GM08714 (cell line): Measurements from ENCODE around the gene ETS2.
"Not testable (repeated sequence)": the region's sequence is repeated elsewhere in the genome, so short reads cannot be mapped to it uniquely, and the experiment has no call there.

ENCODE experiments used
- H3K4me3 ChIP-seq: fragments of 200-500 bp; sonication (Bioruptor generic); 2 replicates; pipeline ENCODE4 v1.5.1; 2014; ENCODE audit warnings: mild to moderate bottlenecking, low read length, inconsistent platforms
- ZNF274 ChIP-seq: IDR thresholded peaks from 2 replicates; pipeline ENCODE4 v1.6.1; 2012; ENCODE audit warnings: mild to moderate bottlenecking, low read depth, low read length

Gene ETS2

DNA sequence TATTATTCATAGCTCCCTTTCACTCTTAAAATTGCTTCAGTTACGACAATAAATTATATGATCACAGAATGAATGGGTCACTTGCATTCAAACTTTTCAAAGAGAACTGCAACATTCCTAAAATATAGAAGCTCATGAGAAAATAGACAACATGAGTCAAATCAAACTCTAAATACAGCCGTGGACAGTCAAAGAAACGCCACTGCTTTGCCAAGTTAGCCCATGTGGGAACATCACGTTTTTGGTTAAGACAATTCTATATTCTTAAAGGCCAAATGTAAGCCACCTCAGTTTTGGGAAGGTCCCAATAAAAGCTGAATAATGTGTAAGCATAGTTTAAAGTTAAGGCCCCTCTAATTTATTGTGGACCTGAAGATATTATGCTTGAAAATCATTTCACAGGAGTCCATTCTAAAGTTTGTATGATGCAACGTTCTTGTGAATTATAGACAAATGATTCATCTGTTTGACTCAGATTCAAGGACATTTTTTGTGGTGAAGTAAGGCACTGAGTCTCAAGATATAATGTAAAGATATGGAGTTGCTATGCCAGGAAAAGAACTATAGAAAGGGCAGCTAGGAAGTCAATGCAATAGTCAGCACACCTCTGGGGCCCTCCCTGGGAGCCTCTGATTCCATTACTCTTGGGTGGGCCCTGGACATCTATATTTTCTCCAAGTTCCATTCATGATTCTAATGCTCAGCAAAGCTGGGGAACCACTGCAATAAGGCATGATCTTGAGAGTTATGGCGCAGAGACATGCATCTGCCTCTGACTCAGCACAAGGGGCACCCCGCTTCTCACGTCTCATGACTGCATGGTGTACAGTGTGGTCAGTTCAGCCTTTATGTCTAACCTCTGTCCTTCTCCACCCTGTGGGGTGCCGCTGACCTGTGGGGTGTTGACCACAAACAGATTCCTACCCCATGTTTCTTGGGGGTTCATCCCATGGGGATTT, 33.9 kb downstream of the ETS2 start:
- no peak overlapping the region for H3K4me3 ChIP-seq
- no peak for TF ChIP-seq ZNF274

DNA sequence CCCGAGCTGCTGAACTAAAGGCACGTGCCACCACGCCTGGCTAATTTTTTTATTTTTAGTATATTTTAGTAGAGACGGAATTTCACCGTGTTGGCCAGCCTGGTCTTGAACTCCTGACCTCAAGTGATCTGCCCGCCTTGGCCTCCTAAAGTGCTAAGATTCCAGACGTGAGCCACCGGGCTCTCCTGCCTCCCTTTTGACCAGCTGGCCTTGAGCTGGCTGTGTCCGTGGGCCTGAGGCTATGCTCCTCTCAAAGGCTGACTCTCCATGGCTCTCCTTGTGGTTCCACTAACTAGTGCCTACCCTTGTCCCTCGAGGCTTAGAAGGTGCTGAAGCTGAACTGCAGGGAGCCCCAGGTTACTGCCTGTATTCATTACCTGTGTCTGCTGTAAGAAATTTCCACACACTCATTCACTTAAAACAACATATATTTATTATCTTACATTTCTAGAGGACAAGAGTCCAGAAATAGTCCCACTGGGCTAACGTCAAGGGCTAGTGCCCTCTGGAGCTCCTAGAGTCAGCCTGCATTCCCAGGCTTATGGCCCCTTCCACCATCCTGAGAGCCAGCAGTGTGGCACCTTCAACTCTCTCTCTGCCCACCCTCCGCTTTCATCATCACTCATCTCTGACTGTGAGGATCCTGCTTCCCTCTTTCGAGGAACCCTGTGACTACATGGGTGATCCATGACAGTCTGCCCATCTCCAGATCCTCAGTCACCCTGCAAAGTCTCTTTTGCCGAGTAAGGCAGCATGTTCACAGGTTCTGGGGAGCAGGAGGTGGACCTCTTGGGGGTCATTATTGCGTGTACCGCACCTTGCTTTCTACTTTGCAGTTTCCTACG, 34.9 kb downstream of the ETS2 start:
- TF ChIP-seq ZNF274, result no peak
- no peak overlapping the region for H3K4me3 ChIP-seq

GRCh38 chr21:38841472-38841871, 35.7 kb downstream of the ETS2 start:
- no peak overlapping the region for H3K4me3 ChIP-seq
- no peak for TF ChIP-seq ZNF274

DNA sequence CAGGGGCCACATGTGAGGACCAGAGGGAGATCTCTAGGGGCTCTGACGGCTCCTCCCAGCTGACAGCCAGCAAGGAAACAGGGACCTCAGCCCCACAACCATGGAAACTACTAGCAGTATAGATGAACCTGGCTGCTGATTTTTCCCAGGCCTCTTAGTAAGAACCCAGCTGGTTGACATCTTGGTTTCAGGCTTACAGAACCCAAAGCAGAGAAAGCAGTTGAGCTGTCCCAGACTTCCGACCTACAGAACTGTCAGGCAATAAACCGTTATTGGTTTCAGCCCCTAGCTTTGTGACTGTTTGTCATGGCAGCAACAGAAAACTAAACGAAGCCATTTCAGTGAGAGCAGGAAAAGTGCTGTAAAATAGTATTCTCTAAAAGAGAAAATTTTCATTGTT, 36.4 kb downstream of the ETS2 start:
- no peak overlapping the region for H3K4me3 ChIP-seq
- TF ChIP-seq ZNF274, result no peak

- H3K4me3 ChIP-seq, result no peak overlapping the region
Measured at GRCh38 chr21:38843379-38843778, 37.6 kb downstream of the ETS2 start.

DNA sequence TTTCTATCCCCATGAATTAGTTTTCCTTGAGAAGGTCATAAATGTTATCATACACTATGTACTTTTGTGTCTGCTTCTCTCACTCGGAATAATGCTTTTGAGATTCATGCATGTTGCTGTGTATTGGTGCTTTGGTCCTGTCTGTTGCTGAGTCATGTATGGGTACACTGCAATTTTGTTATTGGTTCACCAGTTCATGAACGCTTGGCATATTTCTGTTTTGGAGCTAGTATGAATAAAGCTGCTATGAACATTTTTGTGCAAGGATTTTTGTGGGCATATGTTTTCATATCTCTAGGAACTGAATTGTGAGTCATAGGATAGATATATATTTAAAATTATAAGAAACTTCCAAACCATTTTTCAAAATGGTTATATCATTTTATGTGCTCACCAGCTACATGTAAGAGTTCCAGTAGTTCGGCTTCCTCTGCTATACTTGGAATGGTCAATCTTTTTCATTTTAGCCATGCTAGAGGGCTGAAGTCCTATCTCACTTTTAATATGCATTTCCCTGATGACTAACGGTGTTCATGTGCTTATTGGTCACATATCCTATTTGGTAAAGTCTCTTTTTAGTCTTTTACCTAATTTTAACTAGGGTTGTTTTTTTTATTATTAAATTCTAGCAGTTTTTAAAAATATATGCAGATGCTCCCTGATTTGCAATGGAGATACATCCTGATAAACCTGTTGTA, 38.2 kb downstream of the ETS2 start:
- TF ChIP-seq ZNF274, result no peak
- H3K4me3 ChIP-seq, result no peak overlapping the region

More at GRCh38 chr21:38843379-38843778, 37.6 kb downstream of the ETS2 start:
- no peak for TF ChIP-seq ZNF274

DNA sequence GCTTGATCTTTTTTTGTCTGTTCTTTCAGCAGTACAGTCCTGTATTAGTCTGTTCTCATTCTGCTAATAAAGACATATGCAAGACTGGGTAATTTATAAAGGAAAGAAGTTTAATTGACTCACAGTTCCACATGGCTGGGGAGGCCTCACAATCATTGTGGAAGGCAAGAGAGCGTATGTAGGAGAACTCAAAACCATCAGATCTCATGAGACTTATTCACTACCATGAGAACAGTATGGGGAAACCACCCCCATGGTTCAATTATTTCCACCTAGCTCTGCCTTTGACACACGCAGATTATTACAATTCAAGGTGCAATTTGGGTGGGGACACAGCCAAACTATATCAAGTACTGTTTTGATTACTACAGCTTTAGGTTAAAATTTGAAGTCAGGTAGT, 39.6 kb downstream of the ETS2 start:
- not testable (repeated sequence) for H3K4me3 ChIP-seq

GRCh38 chr21:38847556-38847955, 41.8 kb downstream of the ETS2 start:
- no peak overlapping the region for H3K4me3 ChIP-seq
- TF ChIP-seq ZNF274, result no peak

GRCh38 chr21:38848187-38848609, 42.5 kb downstream of the ETS2 start:
- H3K4me3 ChIP-seq, result no peak overlapping the region
- TF ChIP-seq ZNF274, result no peak

GRCh38 chr21:38849776-38850175, 44.0 kb downstream of the ETS2 start:
- no peak overlapping the region for H3K4me3 ChIP-seq
- no peak for TF ChIP-seq ZNF274

GRCh38 chr21:38850277-38850951, 44.7 kb downstream of the ETS2 start:
- TF ChIP-seq ZNF274, result no peak

DNA sequence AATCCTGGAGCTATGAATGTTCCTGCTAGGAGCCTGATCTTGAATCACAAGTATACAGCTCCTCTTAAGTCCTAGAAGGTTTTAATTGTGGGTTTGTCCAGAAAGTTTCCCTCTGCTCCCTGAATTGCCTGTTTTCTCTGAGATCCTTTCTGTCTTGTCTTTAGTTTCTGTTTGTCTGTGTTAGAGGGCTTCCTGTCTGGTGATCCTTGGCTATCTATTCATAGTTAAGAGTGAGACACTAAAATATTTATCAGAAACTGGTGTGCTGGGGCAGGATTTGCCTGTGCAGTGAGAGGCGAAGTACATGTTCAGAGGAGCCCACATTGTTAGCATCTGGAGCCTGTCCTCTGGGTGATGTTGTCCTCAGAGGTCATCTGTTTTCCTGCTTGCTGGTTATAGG, 45.4 kb downstream of the ETS2 start:
- no peak for TF ChIP-seq ZNF274
- H3K4me3 ChIP-seq, result no peak overlapping the region

More at GRCh38 chr21:38850277-38850951, 44.7 kb downstream of the ETS2 start:
- no peak overlapping the region for H3K4me3 ChIP-seq

GRCh38 chr21:38852278-38852677, 46.5 kb downstream of the ETS2 start:
- no peak for TF ChIP-seq ZNF274
- no peak overlapping the region for H3K4me3 ChIP-seq

DNA sequence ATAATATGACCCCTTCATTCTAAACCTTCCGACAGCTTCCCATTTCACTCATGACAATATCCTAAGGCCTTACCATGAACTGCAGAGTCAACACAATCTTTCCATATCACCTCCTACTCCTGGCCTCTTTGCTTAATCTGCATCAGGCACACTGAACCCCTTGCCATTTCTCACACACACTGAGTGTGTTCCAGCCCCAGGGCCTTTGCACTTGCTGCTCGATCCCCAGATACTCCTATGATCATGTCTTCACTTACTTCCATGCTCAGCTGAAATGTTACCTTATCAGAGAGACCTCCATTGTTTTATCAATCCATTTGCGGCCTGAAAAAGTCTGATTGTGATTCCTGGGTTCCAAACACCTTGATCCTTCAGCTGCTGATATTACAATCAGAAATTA, 47.0 kb downstream of the ETS2 start:
- TF ChIP-seq ZNF274, result no peak
- no peak overlapping the region for H3K4me3 ChIP-seq
